NCI-H69 (cell line): ENCODE results near the gene ELP2.
"Not testable (repeated sequence)": the region's sequence is repeated elsewhere in the genome, so short reads cannot be mapped to it uniquely, and the experiment has no call there.

ENCODE experiments used
- DNase-seq: peaks from one replicate; lab custom pipeline; 2025; lab: John Stamatoyannopoulos, UW

Gene ELP2

GRCh38 chr18:36129300-36130038, at the start of gene ELP2, which contains the start of gene SLC39A6:
Gene ELP2 (plus strand): TSS chr18:36129899. CDS start chr18:36129934, 35 bp downstream.
Gene SLC39A6 (minus strand): TSS chr18:36129340. CDS start chr18:36127007, 2,333 bp downstream.
- peak; percentile 100 for DNase-seq

- DNase-seq = not testable (repeated sequence)
These were observed 48.6 kb upstream of the ELP2 start for GRCh38 chr18:36081118-36081517.

GRCh38 chr18:36083729-36084128, 46.0 kb upstream of the ELP2 start:
- no peak for DNase-seq

- DNase-seq = no peak
These were observed 44.5 kb upstream of the ELP2 start for GRCh38 chr18:36085195-36085594.

GRCh38 chr18:36086186-36086585, 43.5 kb upstream of the ELP2 start:
- no peak for DNase-seq

GRCh38 chr18:36088256-36088655, 41.4 kb upstream of the ELP2 start:
- no peak for DNase-seq

- no peak for DNase-seq
These were observed 40.7 kb upstream of the ELP2 start for GRCh38 chr18:36089001-36089400.

GRCh38 chr18:36092116-36092515, 37.6 kb upstream of the ELP2 start:
- not testable (repeated sequence) for DNase-seq

GRCh38 chr18:36094431-36094830, 35.3 kb upstream of the ELP2 start:
- no peak for DNase-seq

- peak; percentile 83 for DNase-seq
These were observed 33.7 kb upstream of the ELP2 start for GRCh38 chr18:36095936-36096519.

- no peak for DNase-seq
These were observed 32.7 kb upstream of the ELP2 start for GRCh38 chr18:36096955-36097354.

- no peak for DNase-seq
These were observed 30.4 kb upstream of the ELP2 start for GRCh38 chr18:36099311-36099710.

GRCh38 chr18:36101943-36102342, 27.8 kb upstream of the ELP2 start:
- no peak for DNase-seq

- DNase-seq = no peak
These were observed 24.9 kb upstream of the ELP2 start for GRCh38 chr18:36104749-36105148.

- DNase-seq = no peak
These were observed 22.2 kb upstream of the ELP2 start for GRCh38 chr18:36107477-36107876.

- DNase-seq = no peak
These were observed 21.5 kb upstream of the ELP2 start for GRCh38 chr18:36108196-36108595.

- DNase-seq = no peak
These were observed 21.1 kb upstream of the ELP2 start for GRCh38 chr18:36108601-36109000.

GRCh38 chr18:36109737-36110136, 20.0 kb upstream of the ELP2 start:
- no peak for DNase-seq

GRCh38 chr18:36112302-36112701, 17.4 kb upstream of the ELP2 start:
- DNase-seq = no peak

GRCh38 chr18:36114251-36114650, 15.4 kb upstream of the ELP2 start:
- no peak for DNase-seq

- DNase-seq = no peak
These were observed 15.0 kb upstream of the ELP2 start for GRCh38 chr18:36114738-36115137.

GRCh38 chr18:36116771-36117170, 12.9 kb upstream of the ELP2 start:
- DNase-seq = not testable (repeated sequence)

- peak; percentile 60 for DNase-seq
These were observed 9.4 kb upstream of the ELP2 start for GRCh38 chr18:36120297-36120696.

- DNase-seq = no peak
These were observed 4.9 kb upstream of the ELP2 start for GRCh38 chr18:36124841-36125240.
